Endothelial cell of umbilical vein (primary cell): ENCODE results near the gene CRAT. TPM values are rescaled to one million over a fixed set of nuclear protein-coding genes. Genes with fewer than 3 reads are reported as not detected.

Source experiments
- BruUV-seq: library from RNA; stranded (reverse); fragments of 400-500 nt; replicated peaks from 2 replicates; lab custom pipeline; 2021; lab: Mats Ljungman, UMichigan
- CTCF ChIA-PET: fragments of 300-600, 350-600 bp; sonication (Branson Sonifier 250); formaldehyde crosslinking; loops from one replicate; lab custom pipeline; 2021; ENCODE audit warnings: antibody characterized with exemption, inconsistent platforms; lab: Charles Lee
- POLR2A ChIA-PET: fragments of 300-600, 350-600 bp; sonication (Branson Sonifier 250); formaldehyde crosslinking; loops from one replicate; lab custom pipeline; 2021; ENCODE audit warnings: antibody characterized with exemption, inconsistent platforms; lab: Charles Lee
- DNase-seq: peaks from one replicate; pipeline ENCODE4 v3.0.0-alpha.2; 2011; ENCODE audit warnings: low read depth, low spot score
- FAIRE-seq: peaks from 2 replicates; lab custom pipeline; 2011; peaks lifted over from hg19 to GRCh38; lab: Jason Lieb, UNC
- H2AFZ ChIP-seq: 2 replicates; pipeline ENCODE4 v1.6.0; 2012; ENCODE audit warnings: low read depth, low read length, control low read depth, inconsistent platforms
- H3K27ac ChIP-seq: 2 replicates; pipeline ENCODE4 v1.5.1; 2011; ENCODE audit warnings: low read depth, mild to moderate bottlenecking, control low read depth, low read length, moderate library complexity; ENCODE audit not compliant: insufficient read depth
- H3K27me3 ChIP-seq, 2 experiments: 2 replicates each; pipeline versions ENCODE4 v1.6.0 to v1.6.1; 2011; ENCODE audit warnings: low read length in 2 of 2, mixed read lengths in 1 of 2; ENCODE audit not compliant: control insufficient read depth in 2 of 2, insufficient read depth in 2 of 2
- H3K36me3 ChIP-seq, 2 experiments: 2 replicates in 1 of 2; 3 replicates in 1 of 2; pipeline ENCODE4 v1.5.1; 2011; ENCODE audit warnings: low read length in 2 of 2, mild to moderate bottlenecking in 1 of 2, moderate library complexity in 1 of 2; ENCODE audit not compliant: control insufficient read depth in 2 of 2, insufficient read depth in 2 of 2; ENCODE audit errors: extremely low read depth in 1 of 2
- H3K4me1 ChIP-seq: 3 replicates; pipeline ENCODE4 v1.5.1; 2011; ENCODE audit warnings: mild to moderate bottlenecking, low read length; ENCODE audit not compliant: control insufficient read depth, insufficient read depth; ENCODE audit errors: extremely low read depth
- H3K4me2 ChIP-seq: 2 replicates; pipeline ENCODE4 v1.6.1; 2011; ENCODE audit warnings: low read length, control low read depth, mixed read lengths; ENCODE audit not compliant: insufficient read depth
- H3K4me3 ChIP-seq, 3 experiments: fragments of 200-600 bp in 1 of 3; sonication (generic), shearing (Covaris generic) in 1 of 3; replicated peaks in 1 of 3; 2 replicates each; pipeline ENCODE4 v1.5.1; 2011 to 2016; ENCODE audit warnings: control low read depth in 3 of 3, low read length in 3 of 3, mild to moderate bottlenecking in 2 of 3, inconsistent platforms in 1 of 3, low read depth in 1 of 3, moderate library complexity in 1 of 3; ENCODE audit not compliant: insufficient read depth in 1 of 3
- H3K79me2 ChIP-seq: 2 replicates; pipeline ENCODE4 v1.6.0; 2012; ENCODE audit warnings: low read length, inconsistent platforms; ENCODE audit not compliant: control insufficient read depth, insufficient read depth
- H3K9ac ChIP-seq: replicated peaks from 2 replicates; pipeline ENCODE3; 2011; ENCODE audit warnings: low read length, control low read depth; ENCODE audit not compliant: insufficient read depth; ENCODE audit errors: extremely low read depth
- H3K9me1 ChIP-seq: replicated peaks from 3 replicates; pipeline ENCODE4 v1.6.0; 2011; ENCODE audit warnings: mild to moderate bottlenecking, low read length; ENCODE audit not compliant: control insufficient read depth, insufficient read depth; ENCODE audit errors: extremely low read depth
- H3K9me3 ChIP-seq: replicated peaks from 2 replicates; pipeline ENCODE4 v1.5.1; 2012; ENCODE audit warnings: low read length, inconsistent platforms; ENCODE audit not compliant: control insufficient read depth, insufficient read depth
- H4K20me1 ChIP-seq: replicated peaks from 2 replicates; pipeline ENCODE3; 2011; ENCODE audit warnings: mild to moderate bottlenecking, low read length; ENCODE audit not compliant: control insufficient read depth, insufficient read depth; ENCODE audit errors: extremely low read depth
- EZH2 ChIP-seq: IDR thresholded peaks from 2 replicates; pipeline ENCODE4 v1.6.1; 2012; ENCODE audit warnings: borderline replicate concordance, low read depth, mild to moderate bottlenecking, moderate library complexity, low read length, inconsistent platforms; ENCODE audit not compliant: severe bottlenecking
- FOS ChIP-seq: IDR thresholded peaks from 2 replicates; pipeline ENCODE4 v1.6.1; 2011; ENCODE audit warnings: mild to moderate bottlenecking, low read length, moderate library complexity, borderline replicate concordance; ENCODE audit not compliant: insufficient read depth
- GATA2 ChIP-seq: IDR thresholded peaks from 2 replicates; pipeline ENCODE4 v1.7.0; 2011; ENCODE audit warnings: low read depth, mild to moderate bottlenecking, moderate library complexity, mixed read lengths, low read length; ENCODE audit not compliant: insufficient read length, insufficient read depth
- JUN ChIP-seq: IDR thresholded peaks from 2 replicates; pipeline ENCODE4 v1.6.1; 2011; ENCODE audit warnings: borderline replicate concordance, low read depth; ENCODE audit not compliant: insufficient read length, insufficient read depth
- MYC ChIP-seq: IDR thresholded peaks from one replicate; pipeline ENCODE4 v1.6.1; 2011; ENCODE audit warnings: mild to moderate bottlenecking, low read depth, low read length
- POLR2A ChIP-seq: IDR thresholded peaks from 2 replicates; pipeline ENCODE4 v1.6.1; 2012; ENCODE audit warnings: low read depth, mild to moderate bottlenecking, control low read depth, low read length
- POLR2AphosphoS5 ChIP-seq: IDR thresholded peaks from 2 replicates; pipeline ENCODE4 v1.6.1; 2012; ENCODE audit warnings: low read depth, mild to moderate bottlenecking, control low read depth, low read length, moderate library complexity; ENCODE audit not compliant: insufficient read depth
- dilution Hi-C: fragments of 300-500 bp; cut with MboI; formaldehyde crosslinking; loops from one replicate; pipeline ENCODE4 v1.15.0; 2019; ENCODE audit warnings: low sequenced_read_pairs; ENCODE audit not compliant: extremely low pct_ligation_motif_present
- intact Hi-C: fragments of 100-400 bp; cut with micrococcal nuclease; formaldehyde crosslinking; loops from one replicate; pipeline ENCODE4 v1.10.0; 2022
- polyA plus RNA-seq, 4 experiments: library from polyadenylated mRNA; depleted of rRNA in 3 of 4; stranded (reverse) in 3 of 4; unstranded in 1 of 4; fragments of >200 nt; gene quantifications; 2 replicates each; pipeline versions ENCODE4 v1.2.1 to v1.2.3, GENCODE V29; 2011 to 2012; ENCODE audit warnings: missing spikeins in 1 of 4
- total RNA-seq: library from RNA; stranded (reverse); gene quantifications from 2 replicates; pipeline ENCODE4 v1.2.3, GENCODE V29; 2021
- TF ChIP-seq, protein P1 (sequence below), 2 donors: IDR thresholded peaks; 1 replicate in 1 of 2; 2 replicates in 1 of 2; pipeline ENCODE4 v1.5.1; 2011; ENCODE audit warnings: low read length in 2 of 2, mild to moderate bottlenecking in 2 of 2, moderate library complexity in 2 of 2, control low read depth in 1 of 2, inconsistent platforms in 1 of 2, low read depth in 1 of 2; ENCODE audit not compliant: insufficient read depth in 1 of 2; ENCODE audit errors: extremely low read depth in 1 of 2
- TF ChIP-seq, protein P2 (sequence below): IDR thresholded peaks from 2 replicates; pipeline ENCODE4 v1.6.1; 2011; ENCODE audit not compliant: insufficient read depth, insufficient read length

Gene CRAT
- total and polyA plus RNA-seq, 2 donors (not counting 3 experiments of a cell fraction or from before 2014, with no cell fraction given) = 34.2 to 55.3 TPM

DNA sequence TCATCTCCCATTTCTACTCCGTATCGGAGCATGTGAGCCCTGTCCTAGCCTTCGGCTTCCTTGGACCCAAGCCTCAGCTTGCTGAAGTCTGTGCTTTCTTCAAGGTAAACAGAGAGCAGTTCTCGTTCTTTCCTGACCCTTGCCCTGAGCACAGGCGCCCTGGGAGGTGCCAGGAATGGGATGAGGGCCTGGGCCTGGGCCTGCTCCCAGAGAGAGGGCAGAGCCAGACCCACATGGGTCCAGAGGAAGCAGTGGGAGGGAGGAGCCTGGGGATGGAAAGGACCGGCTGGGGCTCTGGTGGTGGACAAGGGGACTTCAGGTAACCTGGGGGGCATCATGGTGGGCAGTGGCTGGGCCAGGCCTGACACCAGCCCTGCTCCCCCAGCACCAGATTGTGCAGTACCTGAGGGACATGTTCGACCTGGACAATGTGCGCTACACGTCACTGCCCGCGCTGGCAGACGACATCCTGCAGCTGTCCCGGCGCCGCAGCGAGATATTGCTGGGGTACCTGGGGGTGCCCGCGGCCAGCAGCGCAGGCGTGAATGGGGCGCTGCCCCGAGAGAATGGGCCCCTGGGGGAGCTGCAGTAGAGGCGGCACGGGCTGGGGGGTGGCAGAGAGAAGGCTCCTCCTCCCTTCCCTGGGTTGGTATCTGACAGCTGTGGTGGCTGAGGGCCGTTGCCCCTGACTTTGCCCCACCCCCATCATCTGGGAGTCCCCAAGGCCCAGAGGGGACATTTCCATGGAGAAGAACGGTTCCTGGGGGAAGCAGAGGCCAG, 40.5 kb downstream of the CRAT start:
- H3K79me2 ChIP-seq = no peaks in the 10 kb centered on the region
- ChIA-PET CTCF (no interaction called here), POLR2A (no interaction called here)
- H3K9ac ChIP-seq = no peak overlapping the region
- H3K27ac ChIP-seq = no peak overlapping the region
- H3K4me3 ChIP-seq = no peak overlapping the region
- intact Hi-C loops = loop anchor here (1.0 kb wide), 1 partner anchor 18 kb away; no protein-coding TSS in a partner anchor
- FAIRE-seq (no peak), DNase-seq (no peak)
- BruUV-seq = no TSS peak
- no peak for TF ChIP-seq JUN
- TF ChIP-seq MYC = no peak
- TF ChIP-seq EZH2 = no peak
- no peak for TF ChIP-seq POLR2AphosphoS5
- H3K4me1 ChIP-seq = no peaks in the 10 kb centered on the region
- no peaks in the 10 kb centered on the region for H3K9me3 ChIP-seq
- no peak overlapping the region for H3K4me2 ChIP-seq
- H2AFZ ChIP-seq = no peak overlapping the region
- H4K20me1 ChIP-seq = no peaks in the 10 kb centered on the region
- no peaks in the 10 kb centered on the region for H3K27me3 ChIP-seq
- H3K36me3 ChIP-seq = peaks cover 0 to 27% of the 10 kb centered on the region in 2 experiments
- dilution Hi-C loops = no loop called here
- H3K9me1 ChIP-seq = no peaks in the 10 kb centered on the region

DNA sequence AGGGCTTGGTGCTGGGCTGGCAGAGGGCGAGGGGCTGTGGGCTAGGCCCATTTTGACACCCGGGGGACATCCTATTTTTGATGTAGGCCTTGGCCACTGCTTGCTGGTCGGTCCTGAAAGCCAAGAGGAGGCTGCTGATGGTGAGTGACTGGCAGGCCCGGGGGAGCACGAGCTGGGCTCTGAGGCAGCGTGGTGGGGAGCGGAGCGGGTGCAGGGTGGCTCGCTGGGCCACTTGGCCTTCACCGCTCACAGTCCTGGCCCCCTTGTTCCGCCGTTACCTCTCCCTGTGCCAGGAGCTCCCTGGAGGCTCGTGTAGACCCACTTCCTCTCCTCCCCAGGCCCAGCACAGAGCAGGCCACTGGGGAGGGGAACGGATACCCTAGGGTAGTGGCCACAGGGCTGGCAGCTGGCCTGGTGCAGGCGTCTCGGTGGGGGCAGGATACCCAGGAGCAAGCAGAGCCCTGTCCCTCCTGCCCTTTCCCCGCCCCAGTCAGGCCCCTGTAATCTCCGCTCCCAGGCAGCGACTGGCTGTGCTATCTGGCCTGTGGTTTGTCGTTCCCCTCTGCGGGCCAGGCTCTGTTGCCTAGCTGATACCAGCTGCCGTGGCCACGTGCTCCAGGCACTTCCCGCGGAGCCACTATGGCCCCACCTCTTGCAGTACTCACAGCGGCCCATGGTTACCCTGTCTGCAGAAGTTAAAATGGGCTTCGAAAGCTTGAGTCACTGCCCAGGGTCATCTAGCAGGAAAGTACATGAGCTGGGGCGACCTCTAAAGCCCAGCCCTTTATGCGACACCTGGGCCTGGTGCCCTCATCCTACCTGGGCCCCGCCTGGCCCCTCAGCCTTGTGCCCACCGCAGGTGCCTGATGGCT, 41.4 kb downstream of the CRAT start:
- intact Hi-C loops (loop anchor here (1.0 kb wide), 1 partner anchor 19 kb away; no protein-coding TSS in a partner anchor), dilution Hi-C loops (no loop called here)
- no peak for DNase-seq
- no peak for FAIRE-seq
- TF ChIP-seq POLR2A (no peak), EZH2 (no peak), FOS (no peak), MYC (no peak), GATA2 (no peak), JUN (no peak), POLR2AphosphoS5 (no peak)
- TF ChIP-seq, protein P1, sequence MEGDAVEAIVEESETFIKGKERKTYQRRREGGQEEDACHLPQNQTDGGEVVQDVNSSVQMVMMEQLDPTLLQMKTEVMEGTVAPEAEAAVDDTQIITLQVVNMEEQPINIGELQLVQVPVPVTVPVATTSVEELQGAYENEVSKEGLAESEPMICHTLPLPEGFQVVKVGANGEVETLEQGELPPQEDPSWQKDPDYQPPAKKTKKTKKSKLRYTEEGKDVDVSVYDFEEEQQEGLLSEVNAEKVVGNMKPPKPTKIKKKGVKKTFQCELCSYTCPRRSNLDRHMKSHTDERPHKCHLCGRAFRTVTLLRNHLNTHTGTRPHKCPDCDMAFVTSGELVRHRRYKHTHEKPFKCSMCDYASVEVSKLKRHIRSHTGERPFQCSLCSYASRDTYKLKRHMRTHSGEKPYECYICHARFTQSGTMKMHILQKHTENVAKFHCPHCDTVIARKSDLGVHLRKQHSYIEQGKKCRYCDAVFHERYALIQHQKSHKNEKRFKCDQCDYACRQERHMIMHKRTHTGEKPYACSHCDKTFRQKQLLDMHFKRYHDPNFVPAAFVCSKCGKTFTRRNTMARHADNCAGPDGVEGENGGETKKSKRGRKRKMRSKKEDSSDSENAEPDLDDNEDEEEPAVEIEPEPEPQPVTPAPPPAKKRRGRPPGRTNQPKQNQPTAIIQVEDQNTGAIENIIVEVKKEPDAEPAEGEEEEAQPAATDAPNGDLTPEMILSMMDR (IDR thresholded peaks at IDR 0.05; ENCODE audit: extremely low read depth in 1 of 2, insufficient read depth in 1 of 2, low read depth in 1 of 2, low read length in 2 of 2) = no peak
- TF ChIP-seq, protein P2, sequence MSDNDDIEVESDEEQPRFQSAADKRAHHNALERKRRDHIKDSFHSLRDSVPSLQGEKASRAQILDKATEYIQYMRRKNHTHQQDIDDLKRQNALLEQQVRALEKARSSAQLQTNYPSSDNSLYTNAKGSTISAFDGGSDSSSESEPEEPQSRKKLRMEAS = no peak
- H3K79me2 ChIP-seq = no peaks in the 10 kb centered on the region
- no peaks in the 10 kb centered on the region for H3K4me1 ChIP-seq
- no TSS peak for BruUV-seq
- no peaks in the 10 kb centered on the region for H3K9me1 ChIP-seq
- H3K27ac ChIP-seq = no peak overlapping the region
- ChIA-PET CTCF (no interaction called here), POLR2A (no interaction called here)
- no peaks in the 10 kb centered on the region for H3K27me3 ChIP-seq
- peaks cover 0 to 29% of the 10 kb centered on the region in 2 experiments for H3K36me3 ChIP-seq
- no peak overlapping the region for H3K9ac ChIP-seq
- no peaks in the 10 kb centered on the region for H4K20me1 ChIP-seq
- H3K4me3 ChIP-seq = no peak overlapping the region
- H2AFZ ChIP-seq = no peak overlapping the region
- H3K9me3 ChIP-seq = no peaks in the 10 kb centered on the region
- H3K4me2 ChIP-seq = no peak overlapping the region
